ENCODE results near the gene SP140L.
"Not testable (repeated sequence)": the region's sequence is repeated elsewhere in the genome, so short reads cannot be mapped to it uniquely, and the experiment has no call there.

The SP140L gene

DNA sequence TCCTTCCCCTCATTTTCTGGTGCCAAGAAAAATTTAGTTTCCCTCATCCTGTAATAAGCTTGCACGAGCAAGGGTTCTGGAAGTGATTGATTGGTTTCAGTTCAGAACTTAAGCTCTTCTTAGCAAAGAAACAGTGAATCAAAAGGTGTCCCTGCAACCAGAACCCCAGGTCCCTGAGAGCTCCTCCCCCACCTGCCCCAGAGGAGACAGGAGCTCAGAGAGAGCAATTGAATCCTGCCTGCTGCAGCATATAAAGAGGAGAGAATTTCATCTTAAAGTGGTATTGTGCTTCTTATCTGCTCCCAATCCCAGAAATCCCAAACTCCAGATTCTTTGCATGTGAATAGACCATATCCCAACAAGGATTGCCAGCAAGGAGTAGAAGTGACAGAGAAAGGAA is 15.4 kb upstream of the SP140L start:
- H3K4me1 ChIP-seq (ENCODE audit: control insufficient read depth, insufficient read depth, low read length): not testable (repeated sequence)

DNA sequence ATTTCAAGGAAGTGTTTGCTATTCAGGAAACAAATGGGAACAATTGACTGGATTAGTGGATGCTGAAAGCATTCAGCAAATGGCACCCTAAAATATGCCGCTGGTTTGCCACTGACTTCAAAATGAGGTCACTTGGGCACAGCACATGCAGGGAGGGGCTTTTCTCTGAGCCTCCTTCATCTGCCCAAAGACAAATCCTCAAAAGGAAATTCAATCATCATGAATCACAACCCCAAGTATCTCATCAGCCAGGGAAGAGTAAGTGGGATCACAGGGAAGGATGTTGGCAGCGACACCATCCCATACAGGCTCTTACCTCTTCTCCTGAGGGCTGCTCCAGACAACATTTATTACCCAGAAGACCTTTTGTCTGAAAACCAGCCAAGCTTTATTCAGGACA is 14.4 kb upstream of the SP140L start:
- Histone ChIP-seq H3K4me3 (ENCODE audit: low read length) (no peak overlapping the region), H3K36me3 (ENCODE audit: control insufficient read depth, insufficient read depth, low read length) (no peaks in the 10 kb centered on the region), H3K4me1 (ENCODE audit: control insufficient read depth, insufficient read depth, low read length) (no peaks in the 10 kb centered on the region), H3K9ac (ENCODE audit: low read length) (no peak overlapping the region), H3K27me3 (ENCODE audit: control insufficient read depth, insufficient read depth, low read length) (no peaks in the 10 kb centered on the region), H3K9me3 (ENCODE audit: control insufficient read depth, low read length) (no peaks in the 10 kb centered on the region)

More for the DNA sequence above, 15.4 kb upstream of the SP140L start:
- not testable (repeated sequence) for H3K36me3 ChIP-seq (ENCODE audit: control insufficient read depth, insufficient read depth, low read length); H3K9me3 ChIP-seq (ENCODE audit: control insufficient read depth, low read length); H3K9ac ChIP-seq (ENCODE audit: low read length); H3K4me3 ChIP-seq (ENCODE audit: low read length); H3K27me3 ChIP-seq (ENCODE audit: control insufficient read depth, insufficient read depth, low read length)

DNA sequence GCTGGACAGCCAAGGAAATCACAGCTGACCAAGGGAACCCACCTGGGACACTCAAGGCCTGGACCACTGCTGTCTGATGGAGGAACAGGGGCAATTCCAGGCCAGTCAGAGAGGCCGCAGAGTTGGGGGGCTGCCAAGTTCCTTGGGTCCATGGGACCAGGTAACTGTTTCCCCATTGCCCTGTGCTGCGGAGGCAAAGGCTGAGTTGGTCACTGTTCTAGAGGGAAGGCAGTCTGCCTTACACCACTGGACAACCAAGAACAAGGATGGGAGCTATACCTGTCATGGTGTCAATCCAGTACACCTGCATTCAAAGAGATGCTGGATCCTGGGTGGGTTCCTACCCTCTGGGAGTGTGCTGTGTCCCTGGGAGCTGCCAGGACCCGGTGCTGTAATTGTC is 9.6 kb upstream of the SP140L start:
- Histone ChIP-seq H3K4me3 (ENCODE audit: low read length) (no peak overlapping the region), H3K9ac (ENCODE audit: low read length) (no peak overlapping the region), H3K4me1 (ENCODE audit: control insufficient read depth, insufficient read depth, low read length) (no peaks in the 10 kb centered on the region), H3K27me3 (ENCODE audit: control insufficient read depth, insufficient read depth, low read length) (peaks cover 4% of the 10 kb centered on the region), H3K9me3 (ENCODE audit: control insufficient read depth, low read length) (no peaks in the 10 kb centered on the region), H3K36me3 (ENCODE audit: control insufficient read depth, insufficient read depth, low read length) (no peaks in the 10 kb centered on the region)

DNA sequence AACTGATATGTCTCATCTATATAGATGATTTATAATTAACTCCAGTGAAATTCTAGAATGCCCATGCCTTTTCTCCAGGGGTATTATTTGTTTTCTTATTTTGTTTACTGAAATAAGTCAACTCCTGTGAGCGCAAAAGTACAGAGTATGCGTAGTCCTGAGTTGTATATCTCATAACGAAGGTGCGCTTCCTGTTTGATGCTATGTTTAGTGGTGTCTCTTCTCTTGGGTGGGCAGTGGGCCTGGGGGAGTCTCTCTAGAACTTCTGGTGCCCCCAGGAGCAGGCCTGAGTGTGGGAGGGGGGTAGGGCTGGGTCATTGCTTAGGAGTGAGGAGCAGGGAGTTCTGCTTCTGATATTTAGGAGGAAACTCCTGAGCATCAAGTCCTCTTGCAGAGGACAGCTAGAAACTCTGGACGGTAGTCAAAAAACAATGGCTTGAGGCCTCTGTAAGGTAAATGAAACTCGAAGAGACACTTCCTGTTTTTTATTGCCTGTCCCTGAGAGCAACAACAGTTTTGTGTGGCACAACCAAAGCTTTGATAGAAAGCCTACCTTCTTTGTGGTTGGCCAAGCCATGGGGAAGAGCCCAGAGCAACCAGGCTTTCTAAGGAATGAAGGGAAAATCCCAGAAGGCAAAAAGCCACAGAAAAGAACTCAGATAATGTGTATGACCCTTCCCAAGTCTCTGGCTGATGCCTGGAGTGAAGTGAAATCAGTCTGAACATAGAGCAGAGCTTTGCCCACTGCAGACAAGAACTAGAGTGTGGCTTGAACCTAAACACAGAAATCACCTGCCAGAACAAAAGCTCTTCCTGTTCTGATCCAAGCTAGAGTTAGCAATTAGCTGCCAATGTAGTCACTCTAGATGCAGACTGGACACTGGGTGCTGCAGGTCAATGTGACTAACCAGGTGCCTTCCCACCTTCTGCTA is 8.5 kb upstream of the SP140L start:
- Histone ChIP-seq H3K36me3 (ENCODE audit: control insufficient read depth, insufficient read depth, low read length) (no peaks in the 10 kb centered on the region), H3K9ac (ENCODE audit: low read length) (no peak overlapping the region), H3K4me1 (ENCODE audit: control insufficient read depth, insufficient read depth, low read length) (no peaks in the 10 kb centered on the region), H3K27me3 (ENCODE audit: control insufficient read depth, insufficient read depth, low read length) (peaks cover 4% of the 10 kb centered on the region), H3K4me3 (ENCODE audit: low read length) (no peak overlapping the region), H3K9me3 (ENCODE audit: control insufficient read depth, low read length) (no peaks in the 10 kb centered on the region)

DNA sequence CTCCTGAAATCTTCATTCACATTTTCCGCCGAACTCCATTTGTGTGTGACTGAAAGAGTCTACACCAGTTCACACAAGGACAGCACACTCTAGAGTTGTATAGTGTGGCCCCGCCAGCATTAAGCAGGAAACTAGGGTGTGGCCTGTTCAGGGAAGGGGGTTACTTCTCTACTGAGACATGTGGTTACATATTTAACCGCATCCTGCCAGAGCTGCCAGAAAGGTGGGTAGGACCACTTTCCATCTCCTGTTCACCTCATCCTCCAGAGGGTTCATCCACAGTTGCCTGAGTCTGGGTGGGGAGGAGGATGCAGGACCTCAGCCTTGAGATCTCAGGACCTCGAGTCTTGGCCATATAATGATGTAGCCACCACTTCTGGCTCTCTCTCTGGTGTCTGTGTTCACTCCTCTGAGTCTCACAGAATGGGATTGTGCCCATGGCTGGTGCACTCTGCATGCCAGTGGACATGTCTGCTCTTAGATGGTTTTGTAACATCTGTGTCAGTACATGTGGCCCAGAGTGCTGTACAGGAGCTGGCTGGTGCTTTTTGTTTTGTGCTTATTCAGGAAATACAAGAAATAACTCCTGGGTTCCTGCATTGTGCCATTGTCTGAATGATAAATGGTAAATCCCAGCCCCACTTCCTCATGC is 7.7 kb upstream of the SP140L start:
- Histone ChIP-seq H3K9ac (ENCODE audit: low read length) (no peak overlapping the region), H3K4me3 (ENCODE audit: low read length) (no peak overlapping the region), H3K4me1 (ENCODE audit: control insufficient read depth, insufficient read depth, low read length) (no peaks in the 10 kb centered on the region), H3K27me3 (ENCODE audit: control insufficient read depth, insufficient read depth, low read length) (peaks cover 4% of the 10 kb centered on the region), H3K9me3 (ENCODE audit: control insufficient read depth, low read length) (no peaks in the 10 kb centered on the region), H3K36me3 (ENCODE audit: control insufficient read depth, insufficient read depth, low read length) (no peaks in the 10 kb centered on the region)

DNA sequence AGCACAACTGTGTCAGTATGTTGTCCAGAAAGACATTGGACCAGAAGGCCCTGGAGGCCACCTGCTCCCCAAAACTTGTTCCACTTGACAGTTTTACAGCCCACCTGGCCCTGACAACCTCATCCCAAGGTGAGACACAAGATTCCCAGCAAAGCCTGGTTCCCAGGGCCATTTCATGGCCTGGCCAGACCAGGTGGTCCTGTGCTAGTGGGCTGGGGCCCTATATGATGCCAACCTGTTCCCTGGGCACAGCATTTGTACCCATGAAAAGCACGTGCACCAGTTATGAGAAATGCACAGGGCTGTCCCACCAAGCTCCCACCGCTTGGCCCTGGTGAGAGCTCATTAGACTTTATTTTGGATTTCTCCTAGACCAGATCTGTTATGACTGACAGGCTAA is 6.0 kb upstream of the SP140L start:
- Histone ChIP-seq H3K9ac (ENCODE audit: low read length) (no peak overlapping the region), H3K27me3 (ENCODE audit: control insufficient read depth, insufficient read depth, low read length) (peaks cover 4% of the 10 kb centered on the region), H3K9me3 (ENCODE audit: control insufficient read depth, low read length) (no peaks in the 10 kb centered on the region), H3K4me1 (ENCODE audit: control insufficient read depth, insufficient read depth, low read length) (no peaks in the 10 kb centered on the region), H3K36me3 (ENCODE audit: control insufficient read depth, insufficient read depth, low read length) (no peaks in the 10 kb centered on the region), H3K4me3 (ENCODE audit: low read length) (no peak overlapping the region)

DNA sequence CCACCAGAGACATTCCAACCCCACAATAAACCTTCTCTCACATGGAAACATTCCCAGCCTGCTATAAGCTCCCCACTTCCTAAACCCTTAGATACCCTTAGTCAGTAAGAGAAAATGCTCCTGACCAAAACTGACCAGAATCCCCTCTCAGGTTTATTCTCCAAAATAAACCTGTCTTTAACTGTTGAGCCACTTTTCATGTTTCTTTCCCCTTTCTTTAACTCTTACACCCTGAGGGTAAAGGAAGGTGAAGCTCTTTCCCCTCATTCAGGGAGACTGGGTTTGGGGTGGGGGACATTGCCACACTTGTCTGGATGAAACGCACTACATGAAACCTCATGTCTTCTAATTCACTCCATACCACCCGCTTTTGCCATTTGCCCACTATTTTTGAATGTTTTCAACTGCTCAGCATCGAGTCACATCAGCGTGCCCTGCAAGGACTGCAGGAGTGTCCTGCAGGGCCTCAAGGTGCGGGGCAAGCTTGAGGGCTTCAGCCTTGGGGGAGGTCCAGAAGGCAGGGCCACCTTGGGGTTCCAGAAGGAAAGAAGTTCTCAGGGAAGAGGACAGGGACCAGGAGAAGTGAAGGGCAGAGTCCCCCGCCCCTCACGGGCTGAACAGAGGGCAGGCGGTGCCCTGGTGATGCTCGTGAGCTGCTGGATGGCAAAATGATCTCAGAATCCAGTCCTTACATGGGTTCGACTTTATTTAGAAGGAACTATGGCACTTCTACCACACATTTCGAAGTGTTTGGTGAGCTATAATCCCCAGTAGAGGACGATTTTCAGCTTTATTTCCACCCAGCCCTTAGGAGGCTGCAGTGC is 4.2 kb upstream of the SP140L start:
- peaks cover 7% of the 10 kb centered on the region for H3K4me1 ChIP-seq (ENCODE audit: control insufficient read depth, insufficient read depth, low read length)
- H3K36me3 ChIP-seq (ENCODE audit: control insufficient read depth, insufficient read depth, low read length): no peaks in the 10 kb centered on the region
- no peak overlapping the region for H3K9ac ChIP-seq (ENCODE audit: low read length)
- H3K9me3 ChIP-seq (ENCODE audit: control insufficient read depth, low read length): no peaks in the 10 kb centered on the region
- no peak overlapping the region for H3K4me3 ChIP-seq (ENCODE audit: low read length)
- H3K27me3 ChIP-seq (ENCODE audit: control insufficient read depth, insufficient read depth, low read length): peaks cover 4% of the 10 kb centered on the region

DNA sequence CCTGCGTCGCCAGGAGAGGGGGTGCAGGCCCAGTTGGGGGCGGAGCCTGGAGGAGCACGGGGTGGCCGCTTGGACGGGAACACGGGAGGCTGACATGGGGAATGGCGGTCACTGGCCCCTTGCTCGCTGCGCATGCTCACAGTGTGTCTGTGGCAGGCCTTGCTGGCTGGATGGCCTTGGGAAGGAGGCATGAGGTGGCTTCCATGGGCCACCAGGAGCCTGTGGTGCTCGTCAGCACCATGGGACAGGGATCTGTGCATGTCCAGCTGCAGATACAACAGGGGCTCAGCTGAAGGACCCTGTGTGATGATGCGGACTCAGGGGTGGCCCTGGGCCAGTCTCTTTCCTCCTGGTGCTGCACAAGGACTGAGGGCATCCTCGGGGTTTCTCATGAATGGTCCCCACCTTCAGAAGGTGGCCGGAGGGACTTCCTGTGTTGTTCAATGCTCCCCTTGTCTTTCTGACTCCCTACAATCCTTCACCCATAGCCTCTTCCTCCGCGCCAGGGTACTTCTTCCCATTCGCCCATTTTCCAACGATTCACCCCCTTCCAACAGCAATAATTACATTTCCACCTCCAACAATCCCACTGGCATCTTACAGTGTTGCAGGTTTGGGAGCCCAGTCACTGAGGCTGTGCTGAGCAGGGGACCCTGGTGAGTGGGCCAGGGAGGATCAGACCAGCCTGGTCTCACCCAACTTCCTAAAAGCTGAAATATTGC is 3.4 kb upstream of the SP140L start:
- no peaks in the 10 kb centered on the region for H3K9me3 ChIP-seq (ENCODE audit: control insufficient read depth, low read length)
- no peak overlapping the region for H3K9ac ChIP-seq (ENCODE audit: low read length)
- H3K36me3 ChIP-seq (ENCODE audit: control insufficient read depth, insufficient read depth, low read length): no peaks in the 10 kb centered on the region
- no peak overlapping the region for H3K4me3 ChIP-seq (ENCODE audit: low read length)
- H3K27me3 ChIP-seq (ENCODE audit: control insufficient read depth, insufficient read depth, low read length): peaks cover 4% of the 10 kb centered on the region
- H3K4me1 ChIP-seq (ENCODE audit: control insufficient read depth, insufficient read depth, low read length): peaks cover 7% of the 10 kb centered on the region

DNA sequence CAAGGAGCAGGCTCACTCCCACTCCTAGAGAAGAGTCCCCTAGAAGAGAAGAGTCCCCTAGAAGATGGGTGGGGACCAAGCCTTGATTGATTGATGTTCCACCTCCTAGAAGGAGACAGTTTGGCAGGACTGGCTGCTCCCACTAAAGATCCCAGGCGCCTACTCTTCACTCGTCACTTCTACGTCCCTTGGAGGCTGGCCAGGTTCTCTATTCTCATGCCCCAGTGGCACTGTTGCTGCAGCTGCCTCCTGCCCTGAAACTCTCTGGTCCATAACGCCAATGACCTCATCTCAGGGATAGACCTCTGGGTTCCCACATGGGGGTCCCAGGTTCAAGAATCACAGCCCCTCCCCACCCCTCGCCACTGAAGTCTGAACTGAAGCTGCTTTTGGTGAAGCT is 2.5 kb upstream of the SP140L start:
- H3K4me3 ChIP-seq (ENCODE audit: low read length): no peak overlapping the region
- H3K4me1 ChIP-seq (ENCODE audit: control insufficient read depth, insufficient read depth, low read length): peaks cover 7% of the 10 kb centered on the region
- no peaks in the 10 kb centered on the region for H3K9me3 ChIP-seq (ENCODE audit: control insufficient read depth, low read length)
- no peak overlapping the region for H3K9ac ChIP-seq (ENCODE audit: low read length)
- H3K27me3 ChIP-seq (ENCODE audit: control insufficient read depth, insufficient read depth, low read length): peaks cover 4% of the 10 kb centered on the region
- H3K36me3 ChIP-seq (ENCODE audit: control insufficient read depth, insufficient read depth, low read length): no peaks in the 10 kb centered on the region

DNA sequence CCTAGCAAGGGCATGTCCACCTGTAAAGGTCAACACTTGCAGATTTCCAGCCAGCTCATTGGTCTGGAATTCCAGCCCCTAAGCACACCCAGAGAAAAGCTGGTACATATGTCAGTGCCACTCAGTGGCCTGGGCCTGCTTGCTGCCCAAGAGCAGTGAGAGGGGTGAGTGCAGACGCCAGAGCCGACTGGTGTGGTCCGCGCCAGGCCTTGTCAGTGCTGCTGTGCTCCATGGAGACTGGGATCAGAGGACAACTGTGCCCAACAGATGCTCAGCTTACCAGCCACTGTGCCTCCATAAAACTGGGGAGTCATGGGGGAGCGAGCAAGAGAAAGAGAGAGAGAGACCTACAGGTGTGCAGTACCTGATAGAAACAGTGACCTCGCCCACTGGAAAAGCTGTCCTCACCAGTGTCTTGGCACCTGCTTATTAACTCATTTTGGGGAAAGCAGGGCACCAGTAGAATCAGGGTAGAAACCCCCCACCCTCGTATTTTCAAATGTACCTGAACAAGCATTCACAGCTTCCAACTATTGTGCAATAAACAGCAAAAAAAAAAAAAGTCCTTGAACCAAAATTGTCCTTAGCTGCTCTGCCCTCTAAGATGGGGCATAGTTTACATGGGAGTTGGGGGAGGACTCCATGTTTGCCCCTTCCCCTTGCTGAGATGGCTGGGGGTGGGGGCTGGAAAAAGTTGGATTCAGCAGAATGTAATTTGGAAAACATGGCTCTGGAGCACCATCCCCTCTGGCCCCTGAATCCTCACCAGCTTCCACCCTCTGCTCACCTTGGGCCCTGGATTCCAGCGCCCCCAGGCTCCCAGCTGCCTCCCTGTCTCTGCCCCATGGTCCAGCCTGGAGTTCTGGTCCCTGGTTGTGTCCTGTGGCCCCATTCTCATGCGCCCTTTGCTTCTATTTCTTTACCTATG is 1.4 kb upstream of the SP140L start:
- H3K4me1 ChIP-seq (ENCODE audit: control insufficient read depth, insufficient read depth, low read length): peaks cover 7% of the 10 kb centered on the region
- H3K27me3 ChIP-seq (ENCODE audit: control insufficient read depth, insufficient read depth, low read length): peaks cover 4% of the 10 kb centered on the region
- H3K4me3 ChIP-seq (ENCODE audit: low read length): no peak overlapping the region
- H3K9ac ChIP-seq (ENCODE audit: low read length): no peak overlapping the region
- H3K36me3 ChIP-seq (ENCODE audit: control insufficient read depth, insufficient read depth, low read length): no peaks in the 10 kb centered on the region
- H3K9me3 ChIP-seq (ENCODE audit: control insufficient read depth, low read length): no peaks in the 10 kb centered on the region

All from mucosa of stomach (tissue), 1 donor.